GM04503 (cell line): ENCODE data around the gene PDE4D.

Experiments used
- DNase-seq: peaks from one replicate; pipeline ENCODE4 v3.0.0-alpha.2; 2012; ENCODE audit warnings: low read depth

The PDE4D gene

DNA sequence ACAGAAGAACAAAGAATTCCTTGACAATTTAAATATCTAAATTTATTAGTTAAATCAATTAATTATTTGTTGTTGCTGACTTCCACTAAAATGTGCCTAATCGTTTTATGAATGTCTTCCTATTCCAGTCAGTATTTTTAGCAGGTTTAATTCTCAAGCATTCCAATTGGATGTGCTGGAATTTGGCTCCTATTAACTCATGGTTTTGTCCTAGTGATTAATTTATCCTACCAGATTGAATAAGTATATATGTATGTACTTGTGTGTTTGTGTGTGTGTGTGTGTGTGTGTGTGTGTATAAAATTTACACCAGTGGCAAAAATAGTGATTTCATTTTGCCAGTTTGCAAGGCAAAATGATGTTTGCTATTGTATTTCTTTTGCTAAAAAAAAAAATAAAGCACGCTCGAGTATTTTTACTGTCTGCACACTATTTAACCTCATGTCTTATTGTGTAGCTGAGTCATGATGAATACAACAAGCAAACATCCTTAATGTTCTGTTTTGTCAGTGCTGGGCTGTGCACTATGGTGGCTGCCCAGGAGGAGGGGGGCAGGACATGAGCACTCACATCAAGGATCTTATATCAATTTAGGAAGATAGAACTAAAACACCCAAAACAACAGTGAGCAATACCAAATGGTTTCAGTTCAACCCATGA lies 375.5 kb downstream of the PDE4D start:
- DNase-seq = peak; percentile 38

DNA sequence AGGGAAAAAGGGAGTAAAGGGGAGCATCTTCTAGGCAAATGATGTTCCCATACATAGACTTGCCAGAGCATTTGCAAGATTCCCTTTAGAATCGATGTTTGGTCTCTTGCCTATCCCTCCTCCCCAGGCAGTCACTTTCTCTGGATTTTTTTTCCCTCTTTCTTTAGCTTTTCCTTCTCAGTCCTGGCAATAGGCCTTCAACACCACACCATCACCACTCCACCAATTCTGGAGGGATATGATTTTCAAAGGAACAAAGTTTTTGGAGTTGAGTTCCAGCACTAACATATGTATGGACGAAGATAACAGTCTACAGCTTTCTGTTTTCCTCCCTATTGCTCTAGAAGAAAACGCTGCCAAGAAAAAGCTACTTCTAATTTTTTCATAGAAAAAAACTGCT lies 377.4 kb downstream of the PDE4D start:
- DNase-seq = no peak

DNA sequence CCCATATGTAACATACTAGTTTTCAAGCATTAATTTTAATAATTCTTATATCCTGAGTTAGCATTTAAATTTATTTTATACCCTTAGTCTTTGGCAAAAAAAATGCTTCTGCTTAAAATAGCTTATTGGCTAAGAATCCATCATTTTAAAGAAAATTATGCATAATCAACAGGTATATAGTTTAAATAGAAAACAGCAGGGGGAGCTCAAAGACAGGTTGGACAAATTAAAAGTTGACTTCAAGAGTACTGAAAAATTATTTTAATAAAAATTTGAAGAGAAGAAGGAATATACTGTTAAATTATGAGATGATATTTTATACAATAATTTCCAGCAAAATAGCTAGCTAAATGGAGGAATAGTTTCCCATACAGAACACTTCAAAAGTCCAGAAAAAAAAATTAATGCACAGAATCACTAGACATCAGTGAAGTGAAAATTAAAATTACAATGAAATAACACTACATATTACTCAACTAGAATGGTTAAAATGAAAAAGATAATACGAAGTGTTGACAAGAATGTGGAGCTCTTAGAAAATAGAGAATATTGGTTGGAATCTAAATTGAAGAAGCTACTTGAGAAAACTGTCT lies 387.1 kb downstream of the PDE4D start:
- DNase-seq = no peak

DNA sequence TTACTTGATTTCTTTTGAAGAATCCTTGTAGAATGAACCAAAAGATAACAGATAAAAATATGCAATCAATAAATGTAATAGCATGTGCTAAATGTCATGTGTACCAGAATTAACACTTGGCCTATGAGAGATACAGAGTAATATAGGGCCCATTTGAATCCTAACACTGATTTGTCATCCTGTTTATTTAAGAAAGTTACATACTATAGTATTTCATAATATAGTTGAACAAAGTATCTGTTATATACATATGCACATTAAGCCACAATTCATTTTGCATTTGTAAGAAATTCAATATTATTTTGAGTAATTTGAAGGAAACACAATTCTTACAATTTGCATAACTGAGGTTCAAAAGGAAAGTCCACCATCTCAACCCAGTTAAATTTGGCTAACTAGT lies 389.5 kb downstream of the PDE4D start:
- no peak for DNase-seq

DNA sequence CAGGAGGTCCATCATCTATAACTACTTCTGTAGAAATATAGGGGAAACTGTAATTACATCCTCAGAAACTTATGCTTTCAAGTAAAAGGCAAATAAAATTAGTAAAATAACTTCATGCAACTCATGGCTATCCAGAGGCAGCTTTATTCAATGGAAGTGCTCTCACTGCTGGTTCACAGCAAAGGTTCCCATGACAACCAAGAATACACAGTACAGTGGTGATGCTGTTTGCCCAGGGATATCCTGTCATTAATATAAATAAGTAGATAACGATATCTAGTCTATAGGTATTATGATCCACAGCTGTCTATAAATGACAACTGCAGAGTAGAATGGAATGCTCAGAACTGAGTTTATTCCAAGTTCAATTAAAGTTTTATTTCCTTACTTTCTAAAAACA lies 390.3 kb downstream of the PDE4D start:
- no peak for DNase-seq

DNA sequence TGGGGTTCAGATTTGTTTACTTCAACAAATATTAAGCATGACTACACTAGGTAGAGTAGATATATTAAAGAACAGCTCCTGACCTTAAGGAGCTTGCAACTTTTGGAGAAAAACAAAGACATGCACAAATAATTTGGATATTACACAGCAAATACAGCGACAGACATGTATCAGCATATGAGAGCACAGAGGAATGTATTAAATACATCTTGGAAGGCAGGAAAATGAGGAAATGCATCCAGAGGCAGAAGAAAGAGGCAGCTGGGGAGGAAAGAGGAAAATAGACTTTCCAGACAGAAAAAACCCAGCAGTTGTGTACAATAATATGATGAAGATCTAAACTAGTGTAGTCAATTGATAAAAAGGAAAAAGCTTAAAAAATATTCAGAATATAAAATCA lies 392.2 kb downstream of the PDE4D start:
- DNase-seq = no peak

DNA sequence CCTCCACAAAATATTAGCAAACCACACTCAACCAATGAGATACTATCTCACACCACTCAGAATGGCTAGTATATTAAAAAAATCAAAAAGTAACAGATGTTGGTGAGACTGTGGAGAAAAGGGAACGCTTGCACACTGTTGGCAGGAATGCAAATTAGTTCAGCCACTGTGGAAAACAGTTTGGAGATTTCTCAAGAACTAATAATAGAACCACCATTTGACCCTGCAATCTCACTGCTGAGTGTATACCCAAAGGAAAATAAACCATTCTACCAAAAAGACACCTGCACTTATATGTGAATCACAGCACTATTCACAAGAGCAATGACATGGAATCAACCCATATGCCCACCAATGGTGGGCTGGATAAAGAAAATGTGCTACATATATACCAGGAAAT lies 393.5 kb downstream of the PDE4D start:
- no peak for DNase-seq

DNA sequence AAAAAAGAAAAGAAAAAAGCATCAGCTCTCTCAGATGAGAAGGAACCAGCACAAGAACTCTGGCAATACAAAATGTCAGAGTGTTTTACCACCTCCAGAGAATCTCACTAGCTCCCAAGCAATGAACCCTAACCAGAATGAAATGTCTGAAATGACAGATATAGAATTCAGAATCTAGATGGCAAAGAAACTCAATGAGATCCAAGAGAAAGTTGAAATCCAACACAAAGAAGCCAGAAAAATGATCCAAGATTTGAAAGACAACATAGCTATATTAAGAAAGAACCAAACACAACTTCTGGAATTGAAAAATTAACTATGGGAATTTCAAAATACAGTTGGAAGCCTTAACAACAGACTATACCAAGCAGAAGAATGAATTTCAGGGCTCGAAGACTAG lies 396.3 kb downstream of the PDE4D start:
- no peak for DNase-seq

DNA sequence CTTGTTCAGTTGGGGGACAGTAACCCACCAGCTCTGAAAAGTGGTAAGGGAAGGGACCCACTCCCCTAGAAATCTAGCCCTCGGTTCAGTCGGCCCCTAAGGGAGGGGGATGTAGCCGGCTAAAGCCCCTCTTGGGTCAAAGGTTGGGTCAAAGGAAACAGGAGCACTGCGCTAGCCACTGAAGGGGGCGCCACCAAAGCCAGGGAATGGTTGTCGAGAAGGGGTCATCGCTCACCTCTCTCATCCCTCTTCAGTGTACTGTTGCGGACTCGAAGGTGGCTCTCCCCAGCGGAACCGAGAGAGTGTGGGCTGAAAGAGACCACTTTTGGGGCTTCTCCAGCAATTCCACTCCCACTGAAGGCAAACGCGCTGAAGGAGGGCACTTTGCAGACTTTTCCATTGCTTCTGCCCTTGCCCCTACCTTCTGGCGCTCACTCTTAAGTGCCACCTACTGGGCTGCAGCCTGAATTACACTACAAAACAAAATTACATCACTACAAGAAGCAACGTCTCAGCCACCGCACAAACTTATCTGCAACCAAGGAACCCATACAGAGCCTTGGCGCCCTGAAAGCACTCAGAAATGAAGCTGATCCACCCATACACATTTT lies 396.9 kb downstream of the PDE4D start:
- DNase-seq = no peak

DNA sequence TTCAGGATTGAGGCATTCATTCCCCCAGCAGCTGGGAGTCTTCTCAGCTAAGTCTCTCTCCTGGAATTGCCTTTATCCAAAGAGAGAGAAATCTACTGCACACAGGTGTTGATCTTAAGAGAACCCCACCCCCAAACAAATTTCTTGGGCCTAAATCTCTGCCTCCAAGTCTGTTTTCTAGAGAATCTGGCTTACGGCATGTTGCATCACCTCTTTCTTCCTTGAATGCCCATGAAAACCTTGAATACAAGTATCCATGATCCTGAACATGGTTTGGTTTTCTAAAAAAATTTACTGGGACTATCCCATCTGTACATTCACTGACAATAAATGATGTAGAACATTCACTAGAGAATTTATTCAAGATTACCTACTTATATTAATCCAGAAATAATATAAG lies 401.6 kb downstream of the PDE4D start:
- DNase-seq = no peak

DNA sequence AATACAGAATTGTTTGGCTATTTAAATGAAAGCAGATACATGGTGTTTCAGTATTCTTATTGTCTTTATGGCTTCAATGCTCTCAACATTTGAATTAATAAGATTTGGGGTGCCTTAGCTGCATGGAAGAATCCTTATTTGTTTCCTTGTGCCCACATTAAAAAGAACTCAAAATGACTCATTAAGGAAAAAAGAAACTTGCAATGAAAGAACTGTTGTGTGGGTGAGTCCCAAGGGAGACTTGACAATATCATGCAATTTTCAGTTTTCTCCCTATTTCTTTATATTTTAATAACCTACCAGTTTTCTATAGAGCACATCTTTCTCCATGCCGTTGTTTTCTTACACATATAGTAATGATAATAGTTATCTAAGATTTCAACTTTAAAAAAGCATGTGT lies 404.0 kb downstream of the PDE4D start:
- DNase-seq = no peak

DNA sequence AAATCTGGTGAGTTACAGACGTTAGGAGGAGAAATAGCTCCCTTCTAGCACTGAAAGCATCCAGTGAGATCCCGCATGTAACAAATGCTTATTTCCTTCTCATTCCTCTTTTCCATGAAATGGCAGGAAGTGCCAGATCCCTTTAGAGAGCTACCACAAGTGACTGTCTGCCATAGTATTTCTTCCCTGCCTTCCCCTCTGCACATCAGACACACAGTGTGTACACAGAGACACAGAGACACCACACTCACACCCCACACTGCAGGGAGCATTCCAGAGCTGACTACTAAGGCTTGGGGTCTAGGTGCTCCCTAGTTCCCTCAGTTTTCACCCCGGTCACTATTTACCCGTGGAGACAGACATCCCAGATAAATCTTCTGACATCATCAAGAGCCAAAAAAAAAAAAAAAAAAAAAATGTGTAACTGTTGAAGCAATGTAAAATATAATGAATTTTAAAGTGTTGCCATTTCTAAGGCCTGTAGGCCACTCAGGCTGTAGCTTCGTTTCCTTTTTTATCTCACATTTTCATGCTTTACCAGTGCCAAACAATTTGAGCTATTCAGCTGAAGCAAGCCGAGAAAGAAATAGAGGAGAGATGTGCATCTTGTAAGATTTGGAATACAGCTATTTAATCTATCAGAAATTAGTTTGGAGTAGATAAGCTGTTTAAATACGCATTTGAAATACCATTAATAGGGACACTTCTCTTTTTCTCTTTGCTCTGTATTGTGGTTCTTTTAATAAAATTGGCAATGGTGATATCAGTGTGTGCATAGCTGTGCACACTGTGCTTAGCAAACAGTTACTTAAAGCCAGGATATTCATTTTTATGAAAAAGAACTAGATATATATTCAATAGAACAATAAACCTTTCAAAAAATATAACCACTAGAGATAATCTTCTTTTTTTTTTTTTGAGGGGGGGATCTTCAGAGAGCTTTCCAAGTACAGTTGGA lies 405.5 kb downstream of the PDE4D start:
- no peak for DNase-seq

DNA sequence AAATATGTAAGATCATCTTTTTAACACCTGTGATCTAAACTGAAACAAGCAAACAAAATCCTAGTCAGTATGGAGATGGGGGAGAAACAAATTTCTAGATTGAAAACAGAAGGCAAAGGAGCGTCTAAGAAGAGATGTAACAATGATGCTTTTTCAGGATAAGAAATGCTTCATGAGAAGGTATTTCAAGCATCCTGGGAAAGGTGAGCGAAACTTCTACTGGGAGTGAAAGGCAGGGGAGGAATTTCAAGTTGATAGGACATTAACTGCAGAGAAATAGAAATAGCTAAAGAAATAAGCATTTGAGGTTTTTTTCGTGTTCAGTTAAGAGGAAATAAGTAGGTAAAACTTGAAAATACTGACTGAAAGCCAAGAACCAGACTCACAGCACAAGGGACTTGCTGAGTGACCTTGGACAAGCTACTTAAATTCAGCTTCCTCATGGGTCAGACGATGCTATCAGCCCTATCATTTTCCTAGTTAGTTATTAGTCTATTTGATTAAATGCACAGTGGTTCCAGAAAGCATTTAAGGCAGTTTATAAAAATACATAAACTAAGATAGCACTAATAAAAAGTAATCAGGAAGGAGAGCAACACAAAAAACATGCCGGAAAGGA lies 406.3 kb downstream of the PDE4D start:
- no peak for DNase-seq

DNA sequence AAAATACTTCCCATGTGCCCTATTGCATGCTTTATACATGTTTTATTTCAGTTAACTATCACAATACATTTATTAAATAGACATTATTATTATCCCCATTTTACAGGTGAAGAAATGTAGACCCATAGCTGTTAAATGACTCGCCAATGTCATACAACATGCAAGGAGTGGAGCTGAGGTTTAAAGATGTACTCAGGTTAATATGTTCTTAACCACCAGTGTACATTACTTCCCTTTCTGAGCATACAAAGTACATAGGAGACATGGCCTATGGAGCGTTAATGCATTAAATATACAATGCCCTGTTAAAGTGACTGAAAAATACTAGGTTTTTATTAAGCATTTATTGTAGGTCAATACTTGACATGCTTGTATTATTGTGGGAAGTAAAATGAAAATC lies 407.0 kb downstream of the PDE4D start:
- DNase-seq = no peak

DNA sequence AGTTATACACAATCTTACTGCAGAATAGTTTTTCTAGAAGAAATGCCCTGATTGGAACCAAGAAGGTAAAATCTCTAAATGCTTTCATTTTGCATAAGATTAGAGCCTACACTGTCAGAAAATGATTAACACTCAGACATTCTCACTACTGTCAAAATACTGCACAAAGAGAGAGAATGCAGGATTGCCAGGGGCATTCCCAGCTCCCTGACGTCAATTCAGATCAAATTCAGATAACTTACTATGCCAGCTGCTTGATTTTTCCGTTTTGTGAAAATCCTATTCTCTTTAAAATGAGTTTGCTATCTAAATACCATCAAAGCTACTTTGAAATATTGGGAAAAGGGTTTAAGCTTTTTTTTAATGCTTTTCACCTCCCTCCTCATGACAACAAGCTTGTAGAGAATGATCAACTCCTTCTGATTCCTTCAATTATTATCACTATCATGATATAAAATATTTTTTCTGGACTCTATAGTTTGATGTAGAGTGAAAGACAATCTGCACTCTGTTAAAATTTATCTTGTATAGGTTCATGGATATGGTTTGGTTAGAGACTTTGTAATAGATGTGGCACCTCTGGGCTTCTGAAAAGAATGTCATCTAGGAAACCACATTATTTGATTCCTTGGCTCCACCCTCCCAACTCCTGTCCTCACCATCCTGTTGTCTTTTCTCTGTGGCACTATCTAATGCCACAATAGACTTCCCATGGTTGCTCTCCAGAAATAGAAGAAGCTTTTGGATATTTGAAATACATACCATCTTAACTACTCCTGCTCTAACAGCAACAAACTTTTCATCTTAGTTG lies 407.7 kb downstream of the PDE4D start:
- DNase-seq = no peak

DNA sequence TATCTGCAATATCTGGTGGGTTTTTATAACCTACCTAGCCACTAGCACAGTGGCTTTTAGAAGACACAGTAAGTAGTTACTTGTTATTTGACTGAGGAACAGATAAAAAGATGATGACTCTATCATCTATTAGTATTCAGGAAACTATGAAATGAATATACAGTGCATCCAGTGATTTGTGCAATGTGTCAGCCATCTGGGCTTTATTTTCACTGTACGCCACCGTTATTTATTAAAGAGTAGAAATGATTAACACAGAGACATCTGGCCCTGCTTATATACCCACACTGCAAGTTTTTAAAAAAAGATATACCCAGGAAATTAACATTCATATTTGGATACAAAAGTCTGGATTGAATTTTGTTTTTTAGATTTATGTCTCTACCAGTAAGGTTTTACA lies 408.4 kb downstream of the PDE4D start:
- no peak for DNase-seq

DNA sequence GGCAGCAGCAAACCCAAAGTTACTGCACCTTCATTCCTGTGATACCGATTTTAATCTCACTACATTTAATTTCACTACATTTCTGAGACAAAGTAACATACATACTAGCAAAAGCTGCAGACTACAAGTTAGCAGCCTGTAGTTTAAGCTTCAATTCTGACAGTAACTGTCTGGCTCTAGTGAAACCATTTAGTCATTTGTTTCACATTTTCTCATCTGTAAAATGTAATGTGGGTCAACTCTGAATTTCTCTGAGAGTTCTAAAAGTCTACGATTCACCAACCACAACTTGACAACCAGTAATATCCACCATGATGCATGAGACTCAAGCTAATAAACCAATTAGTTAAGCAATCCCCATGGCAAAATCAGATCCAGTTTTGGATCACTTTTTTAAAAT lies 408.9 kb downstream of the PDE4D start:
- no peak for DNase-seq

DNA sequence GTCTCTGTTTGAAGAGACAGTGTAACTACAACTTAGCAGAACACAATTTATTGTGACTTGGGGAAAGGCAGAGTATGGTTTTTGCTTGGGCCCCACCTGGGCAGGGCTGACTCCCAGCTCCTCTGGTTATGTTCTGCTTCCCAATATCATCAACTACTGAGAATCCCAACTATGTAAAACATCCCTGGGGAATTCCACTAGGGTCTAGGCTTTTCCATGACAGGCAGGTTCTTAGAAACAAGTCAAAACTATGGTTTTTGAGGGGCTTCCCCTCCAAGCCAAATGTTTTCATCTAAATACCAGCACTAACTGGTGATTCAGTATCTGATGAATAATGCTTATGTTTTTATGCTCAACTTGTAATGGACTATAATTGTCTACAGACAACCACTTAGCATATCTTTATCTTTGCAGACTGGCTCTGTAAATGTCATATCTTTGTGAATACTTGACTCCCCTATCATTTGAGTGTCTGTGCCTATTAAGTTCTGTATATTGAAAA lies 409.5 kb downstream of the PDE4D start:
- no peak for DNase-seq

DNA sequence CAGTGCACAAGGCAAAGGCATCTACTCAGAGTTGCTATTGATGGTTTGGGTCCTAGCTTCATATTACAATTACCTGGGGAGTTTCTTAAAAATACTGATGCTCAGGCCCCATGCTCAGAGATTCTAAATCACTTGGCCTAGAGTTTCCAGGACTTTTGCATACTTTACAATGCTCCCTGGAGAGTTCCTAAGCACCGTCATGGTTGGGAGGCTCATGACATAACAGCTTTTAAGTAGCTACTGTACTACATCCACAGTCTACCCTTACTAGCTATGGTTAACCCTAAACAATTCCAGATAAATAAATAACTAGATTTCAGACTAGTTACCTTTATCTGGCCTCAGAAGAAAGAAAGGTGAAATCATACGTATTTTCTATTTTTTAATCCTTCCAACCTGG lies 414.4 kb downstream of the PDE4D start:
- DNase-seq = no peak

DNA sequence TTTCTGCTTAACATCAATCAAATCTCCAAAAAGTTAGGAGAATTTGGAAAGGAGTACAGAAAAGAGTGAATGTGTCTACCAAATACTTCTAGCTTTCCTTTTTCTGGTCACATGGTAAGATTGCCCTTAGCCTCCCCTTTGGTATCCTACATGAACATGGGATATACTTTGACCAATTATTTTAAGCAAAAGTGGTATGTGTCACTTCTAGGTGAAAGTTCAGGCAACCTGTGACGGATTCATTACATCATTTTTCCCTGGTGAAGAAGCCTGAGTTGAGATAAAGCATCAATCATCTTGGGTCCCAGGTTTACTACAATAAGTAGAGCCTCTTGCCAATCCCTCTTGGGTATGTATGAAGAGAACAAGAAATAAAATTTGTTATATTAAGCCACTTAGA lies 419.2 kb downstream of the PDE4D start:
- no peak for DNase-seq

DNA sequence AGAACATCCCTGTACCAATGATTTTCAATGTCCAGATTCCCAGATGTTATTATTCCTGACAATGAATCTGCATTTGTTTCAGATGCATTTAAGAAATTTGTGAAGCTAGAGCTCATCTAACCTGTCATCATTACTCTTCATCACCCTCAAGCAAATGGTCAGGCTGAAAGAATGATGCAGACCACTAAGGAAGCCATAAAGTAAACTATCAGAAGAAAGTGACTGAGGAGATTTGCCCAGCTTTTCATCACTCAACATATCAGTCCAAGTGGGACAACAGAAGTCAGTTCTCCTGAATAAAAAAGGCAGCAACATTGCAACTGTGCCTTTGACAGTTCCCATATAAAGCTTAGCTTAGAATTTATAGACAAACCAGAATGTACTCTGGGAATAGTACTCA lies 419.9 kb downstream of the PDE4D start:
- no peak for DNase-seq
